OCI-M2 (cell line): ENCODE measurements around the gene SH3BP4.

Source experiments
- DNase-seq: peaks from one replicate; lab custom pipeline; 2025; ENCODE audit not compliant: unreplicated experiment; lab: John Stamatoyannopoulos, UW

SH3BP4 gene

GRCh38 chr2:235037604-235038166 lies 85.9 kb downstream of the SH3BP4 start:
- DNase-seq, result no peak

GRCh38 chr2:235041221-235041917 lies 89.6 kb downstream of the SH3BP4 start:
- DNase-seq, result no peak

GRCh38 chr2:235041918-235042575 lies 90.2 kb downstream of the SH3BP4 start:
- no peak for DNase-seq

GRCh38 chr2:235042576-235043515 lies 91.0 kb downstream of the SH3BP4 start:
- DNase-seq, result no peak

- no peak for DNase-seq
These were observed 92.1 kb downstream of the SH3BP4 start for GRCh38 chr2:235043762-235044500.

- DNase-seq, result no peak
These were observed 92.9 kb downstream of the SH3BP4 start for GRCh38 chr2:235044501-235045271.

DNA sequence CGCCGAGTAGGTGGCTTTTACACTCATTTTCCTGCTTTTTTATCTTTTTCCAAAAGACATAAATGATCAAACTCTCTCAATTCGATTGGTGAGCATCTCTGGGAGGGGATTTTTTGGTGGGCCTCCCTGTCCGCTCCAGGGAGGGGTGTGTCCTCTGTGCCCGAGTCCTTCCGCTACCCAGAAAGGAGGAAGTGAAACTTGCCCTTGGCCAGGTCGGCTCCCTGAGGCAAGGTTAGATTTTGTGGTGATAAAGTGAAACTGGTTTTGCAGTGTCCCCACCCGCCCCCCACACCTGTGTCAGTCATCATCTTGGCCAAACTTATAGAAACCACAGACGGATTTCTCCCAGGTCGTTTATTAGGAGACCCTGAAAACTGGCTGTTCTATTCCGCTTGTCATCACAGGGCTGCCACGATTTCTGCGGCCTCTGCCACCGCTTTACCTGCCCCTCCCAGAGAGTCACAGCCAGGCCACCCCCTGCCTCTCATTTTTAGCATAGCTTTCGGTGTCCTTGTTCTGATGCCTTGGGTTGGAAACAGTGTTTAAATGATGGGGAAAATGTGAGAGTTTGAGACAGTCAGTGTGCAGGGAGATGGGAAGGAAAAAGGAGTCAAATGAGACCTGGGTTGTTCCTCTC lies 93.6 kb downstream of the SH3BP4 start:
- no peak for DNase-seq

DNA sequence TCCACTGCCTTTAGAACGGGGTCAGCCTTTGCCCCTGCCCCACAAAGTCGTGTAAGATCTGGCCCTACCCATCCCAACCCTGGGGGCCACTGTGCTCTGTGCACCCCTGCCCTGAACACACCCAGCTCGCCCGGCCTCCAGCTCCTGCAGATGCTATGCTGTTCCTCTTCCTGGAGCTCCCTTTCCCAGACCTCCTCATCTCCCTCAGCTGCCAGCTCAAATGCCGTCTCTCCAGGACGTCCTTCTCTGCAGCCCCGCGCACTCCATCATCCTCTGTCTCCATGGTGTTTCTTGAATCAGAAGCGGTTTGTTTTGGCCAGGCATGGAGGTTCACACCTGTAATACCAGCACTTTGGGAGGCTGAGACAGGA lies 94.1 kb downstream of the SH3BP4 start:
- no peak for DNase-seq

GRCh38 chr2:235046589-235046988 lies 94.8 kb downstream of the SH3BP4 start:
- no peak for DNase-seq

GRCh38 chr2:235047171-235048160 lies 95.6 kb downstream of the SH3BP4 start:
- DNase-seq, result no peak

DNA sequence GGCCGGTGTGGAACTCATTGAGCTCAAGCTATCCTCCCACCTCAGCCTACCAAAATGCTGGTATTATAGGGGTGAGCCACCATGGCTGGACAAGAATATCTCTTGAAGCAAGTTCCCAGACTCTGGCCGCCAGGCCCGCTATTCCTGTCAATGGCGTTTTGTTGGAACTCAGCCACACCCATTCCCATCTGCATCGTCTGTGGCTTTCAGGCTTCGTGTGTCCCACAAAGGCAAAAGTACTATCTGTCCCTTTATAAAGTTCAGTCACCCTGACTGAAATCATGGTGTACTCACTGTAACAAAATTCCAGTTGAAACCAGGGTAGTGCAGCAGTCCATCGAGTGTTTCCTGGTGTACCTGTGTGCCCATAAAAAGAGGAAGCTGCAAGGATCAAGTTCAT lies 96.7 kb downstream of the SH3BP4 start:
- DNase-seq, result no peak

DNA sequence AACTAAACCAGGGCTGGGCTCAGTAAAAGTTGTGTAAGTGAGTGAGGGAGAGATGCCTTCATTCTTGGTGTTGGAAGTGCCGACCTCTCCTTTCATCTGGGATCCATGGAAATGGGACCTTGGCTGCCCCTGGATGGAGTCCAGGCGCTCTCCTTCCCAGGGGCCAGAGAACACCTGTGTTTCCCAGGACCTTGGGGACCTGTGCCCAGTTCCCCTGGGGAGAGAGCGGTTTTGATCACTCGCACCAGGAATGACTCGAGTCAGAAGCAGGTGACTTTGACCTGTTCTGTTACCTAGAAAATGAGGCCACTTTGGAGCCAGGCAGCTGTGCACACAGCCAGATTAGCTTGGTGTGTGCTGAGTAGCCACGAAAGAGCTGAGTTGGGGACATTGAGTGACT lies 97.3 kb downstream of the SH3BP4 start:
- no peak for DNase-seq

- no peak for DNase-seq
These were observed 97.9 kb downstream of the SH3BP4 start for GRCh38 chr2:235049719-235050118.

- DNase-seq, result no peak
These were observed 99.1 kb downstream of the SH3BP4 start for GRCh38 chr2:235050980-235051351.

DNA sequence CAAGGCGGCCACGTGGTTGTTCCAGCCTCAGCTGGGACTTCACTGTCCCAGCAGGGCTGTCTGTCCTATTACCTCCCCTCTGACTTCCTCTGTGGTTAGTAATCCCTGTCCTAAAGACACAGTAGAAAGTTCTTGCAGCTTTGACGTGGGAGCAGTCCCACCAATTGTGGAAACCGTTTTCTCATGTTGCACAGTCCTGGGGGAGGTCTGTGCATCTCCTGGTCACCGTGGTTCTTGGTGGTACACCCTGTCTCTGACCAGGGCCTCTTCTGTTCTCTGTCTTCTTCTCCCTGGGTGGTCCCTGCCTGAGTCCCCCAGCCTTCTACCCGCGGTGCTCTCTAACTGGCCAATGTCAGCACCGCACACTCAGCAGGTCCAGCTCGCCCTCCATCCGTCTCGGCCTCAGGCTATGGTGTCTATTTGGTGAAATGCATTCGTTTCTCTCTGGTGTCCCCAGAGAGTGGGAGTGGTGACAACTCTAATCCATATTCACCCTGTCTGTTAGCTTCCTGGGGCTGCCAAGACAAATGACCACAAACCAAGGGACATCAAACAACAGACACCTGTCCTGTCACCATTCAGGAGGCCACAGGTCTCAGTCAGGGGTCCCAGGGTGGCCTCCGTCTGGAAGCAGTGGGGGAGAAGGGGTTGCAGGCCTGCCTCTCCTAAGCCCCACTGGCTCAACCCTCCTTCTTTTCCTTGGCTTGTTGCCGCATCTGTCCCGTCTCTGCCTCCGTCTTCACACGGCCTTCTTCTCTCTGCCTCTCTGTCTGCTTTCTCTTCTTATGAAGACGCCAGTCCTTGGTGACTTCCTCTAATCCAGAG lies 99.8 kb downstream of the SH3BP4 start:
- no peak for DNase-seq

DNA sequence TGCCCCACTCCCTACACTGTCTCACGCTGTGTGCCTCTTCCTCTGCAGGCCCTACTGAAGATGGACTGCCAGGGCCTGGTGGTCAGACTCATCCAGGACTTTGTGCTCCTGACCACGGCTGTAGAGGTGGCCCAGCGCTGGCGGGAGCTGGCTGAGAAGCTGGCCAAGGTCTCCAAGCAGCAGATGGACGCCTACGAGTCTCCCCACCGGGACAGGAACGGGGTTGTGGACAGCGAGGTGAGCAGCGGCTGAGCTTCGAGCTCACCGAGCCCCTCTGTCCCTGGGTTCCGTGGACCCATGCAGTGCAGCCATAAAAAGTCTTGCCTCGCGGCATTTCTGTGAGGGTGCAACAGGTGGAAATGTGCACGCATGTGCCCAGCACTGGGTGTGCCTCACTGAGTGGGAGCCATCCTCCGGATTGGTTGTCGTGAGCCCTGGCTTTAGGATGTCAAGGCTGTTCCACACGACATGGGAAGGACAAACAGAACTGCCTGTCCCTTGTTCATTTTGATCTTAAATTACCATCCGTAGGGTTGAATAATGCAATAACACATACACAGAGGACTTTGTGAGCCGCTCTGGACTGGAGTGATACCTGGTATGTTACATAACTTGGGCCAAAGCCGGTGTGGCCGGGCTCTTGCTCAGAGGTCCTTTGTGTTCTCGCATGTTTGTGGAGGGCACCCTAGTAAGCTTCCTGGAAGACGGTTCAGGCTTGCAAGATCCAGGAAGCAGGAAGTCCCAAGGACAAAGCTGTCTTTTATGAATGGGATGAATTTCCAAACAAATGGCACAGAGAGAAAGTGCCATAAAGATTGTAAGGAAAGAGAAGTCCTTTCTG lies 100.9 kb downstream of the SH3BP4 start:
- DNase-seq, result no peak

DNA sequence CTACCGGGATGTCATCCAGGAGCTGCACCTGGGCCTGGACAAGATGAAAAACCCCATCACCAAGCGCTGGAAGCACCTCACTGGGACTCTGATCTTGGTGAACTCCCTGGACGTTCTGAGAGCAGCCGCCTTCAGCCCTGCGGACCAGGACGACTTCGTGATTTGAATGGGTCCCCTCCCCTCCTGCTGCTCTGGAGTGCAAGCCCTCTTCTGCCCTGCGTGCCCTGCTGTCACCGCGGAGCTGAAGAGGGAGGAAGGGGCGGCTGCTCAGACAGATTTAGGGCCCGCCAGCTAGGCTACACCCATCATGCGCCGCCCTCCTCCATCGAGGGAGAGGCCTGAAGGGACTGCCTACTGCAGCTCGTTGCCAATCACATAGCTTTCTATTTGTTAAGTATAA lies 101.8 kb downstream of the SH3BP4 start:
- DNase-seq, result no peak
